Measurements from ENCODE around the gene SH2D3A. TPM values are rescaled to one million over a fixed set of nuclear protein-coding genes. Genes with fewer than 3 reads are reported as not detected.

SH2D3A gene
- total RNA-seq, 1 experiment from 2014 or later = 17.9 TPM

GRCh38 chr19:6802336-6803035 is 35.3 kb upstream of the SH2D3A start:
- H3K27ac ChIP-seq (ENCODE audit: insufficient read length, low read depth, low read length) = no peak overlapping the region
- H2AFZ ChIP-seq (ENCODE audit: low read length) = no peak overlapping the region
- H4K91ac ChIP-seq (ENCODE audit: insufficient read length, low read depth, low read length) = no peak overlapping the region

More at GRCh38 chr19:6802336-6803035, 35.3 kb upstream of the SH2D3A start:
- H3K4ac ChIP-seq (ENCODE audit: low read depth, low read length) = no peak overlapping the region
- peaks cover 5 to 58% of the 10 kb centered on the region in 2 experiments; a peak in 4 of 5 replicates for H3K9me3 Mint-ChIP-seq
- H3K27me3 ChIP-seq (ENCODE audit: insufficient read depth, low read length) = no peaks in the 10 kb centered on the region
- no peak overlapping the region for H3T11ph ChIP-seq (ENCODE audit: low read length)
- H2BK15ac ChIP-seq (ENCODE audit: low read depth, low read length) = no peak overlapping the region
- H3K4me1 ChIP-seq (ENCODE audit: insufficient read depth, low read length) = peaks cover 2% of the 10 kb centered on the region; the same call in 1 of the 2 replicates
- no peak overlapping the region for H2BK12ac ChIP-seq (ENCODE audit: insufficient read length, low read depth, low read length)
- peaks cover 6% of the 10 kb centered on the region for H3K27me3 Mint-ChIP-seq (ENCODE audit: low read depth)
- H2AK5ac ChIP-seq (ENCODE audit: insufficient read length, low read length) = no peak overlapping the region
- H4K8ac ChIP-seq (replicated peaks; ENCODE audit: insufficient read length, low read depth, low read length) = no peak overlapping the region
- no peaks in the 10 kb centered on the region for H3K9me3 ChIP-seq (ENCODE audit: control insufficient read depth, low read depth, low read length)
- 0 out of 7 replicates have a peak overlapping the region, but pooled peaks of 1 of the 3 experiments have one; percentile 30 for H3K27ac Mint-ChIP-seq
- no peak overlapping the region for H3K14ac ChIP-seq (ENCODE audit: insufficient read depth, low read length)
- H3K23me2 ChIP-seq (ENCODE audit: insufficient read length, low read depth, low read length, poor library complexity, severe bottlenecking) = peaks cover 5% of the 10 kb centered on the region
- WGBS (ENCODE audit: extremely low coverage, insufficient read length, low lambda C conversion rate) = no CpG with 5 or more reads among the region's 9 CpGs
- H4K20me1 ChIP-seq (ENCODE audit: control insufficient read depth, insufficient read depth, insufficient read length) = no peaks in the 10 kb centered on the region
- DNase-seq = peak; percentile 54
- no peak overlapping the region for H3K9ac ChIP-seq (ENCODE audit: extremely low read depth, insufficient read length, low read length)
- H4K5ac ChIP-seq (ENCODE audit: insufficient read length, low read depth, low read length) = no peak overlapping the region
- TF ChIP-seq CTCF (conservative IDR thresholded peaks at IDR 0.05) = no peak
- no peak overlapping the region for H3K4me3 Mint-ChIP-seq
- no peak overlapping the region for H3K56ac ChIP-seq (ENCODE audit: insufficient read length, low read depth, low read length)
- no peak overlapping the region for H3K18ac ChIP-seq (ENCODE audit: insufficient read length, low read depth, low read length)
- peaks cover 15 to 16% of the 10 kb centered on the region in 2 experiments for H3K4me1 Mint-ChIP-seq
- no peak overlapping the region for H2BK120ac ChIP-seq (ENCODE audit: low read depth, low read length, poor library complexity, severe bottlenecking)
- no peaks in the 10 kb centered on the region for H3K79me1 ChIP-seq (ENCODE audit: insufficient read depth, low read depth, low read length, poor library complexity, severe bottlenecking)
- no peak overlapping the region for H3K4me2 ChIP-seq (ENCODE audit: insufficient read depth, insufficient read length, low read length)
- H2BK20ac ChIP-seq (ENCODE audit: low read depth, low read length, poor library complexity, severe bottlenecking) = no peak overlapping the region
- H3K23ac ChIP-seq (ENCODE audit: insufficient read length, low read depth, low read length) = no peak overlapping the region
- H3K36me3 Mint-ChIP-seq (ENCODE audit: insufficient read depth in 1 of 3, low read depth in 3 of 3) = peaks cover 0 to 4% (median 0%) of the 10 kb centered on the region in 3 experiments; a peak in 3 of 7 replicates
- H2BK5ac ChIP-seq (ENCODE audit: insufficient read length, low read length) = no peak overlapping the region
- no peaks in the 10 kb centered on the region for H3K79me2 ChIP-seq (ENCODE audit: insufficient read depth, low read length)
